WTC11 (cell line): ENCODE data around the gene CDK4. TPM values are rescaled to one million over a fixed set of nuclear protein-coding genes. Genes with fewer than 3 reads are reported as not detected.

Experiments
- ATAC-seq: fragments of 200-7000 bp; cut with Tn5 transposase; 2 replicates; pipeline ENCODE4 v1.10.0; 2021; ENCODE audit warnings: mild to moderate bottlenecking, moderate library complexity
- CTCF ChIA-PET: fragments of 300-600 bp; sonication (Branson Sonifier 250); formaldehyde crosslinking; loops from one replicate; lab custom pipeline; 2021; ENCODE audit warnings: antibody characterized with exemption; lab: Charles Lee
- POLR2A ChIA-PET: fragments of 350-600 bp; sonication (Branson Sonifier 250); formaldehyde crosslinking; loops from one replicate; lab custom pipeline; 2021; ENCODE audit warnings: antibody characterized with exemption; lab: Charles Lee
- DNase-seq: peaks from one replicate; pipeline ENCODE4 v3.0.0; 2021; ENCODE audit warnings: low spot score
- H3K27ac Mint-ChIP-seq: 2 replicates; pipeline ENCODE4 v1.8.0; 2021; ENCODE audit warnings: mixed read lengths
- H3K27me3 Mint-ChIP-seq: 2 replicates; pipeline ENCODE4 v1.8.0; 2021; ENCODE audit warnings: low read depth, mild to moderate bottlenecking, moderate library complexity, mixed read lengths
- H3K36me3 Mint-ChIP-seq: 2 replicates; pipeline ENCODE4 v1.8.0; 2021; ENCODE audit warnings: mixed read lengths
- H3K4me1 Mint-ChIP-seq: 2 replicates; pipeline ENCODE4 v1.8.0; 2022; ENCODE audit warnings: mixed read lengths
- H3K4me3 Mint-ChIP-seq: 2 replicates; pipeline ENCODE4 v1.8.0; 2021; ENCODE audit warnings: mild to moderate bottlenecking, moderate library complexity, mixed read lengths
- H3K9me3 Mint-ChIP-seq: 2 replicates; pipeline ENCODE4 v1.8.0; 2021; ENCODE audit warnings: mixed read lengths
- ATF1 ChIP-seq: sonication (generic); formaldehyde crosslinking; IDR thresholded peaks from 2 replicates; pipeline ENCODE4 v1.8.1; 2023; ENCODE audit warnings: mild to moderate bottlenecking, moderate library complexity, missing genetic modification reagents
- CREM ChIP-seq: sonication (generic); formaldehyde crosslinking; IDR thresholded peaks from 2 replicates; pipeline ENCODE4 v1.8.1; 2022; ENCODE audit warnings: mild to moderate bottlenecking, missing genetic modification reagents, moderate library complexity
- EMX1 ChIP-seq: fragments of 250-450 bp; sonication (Bioruptor Pico); IDR thresholded peaks from 2 replicates; pipeline ENCODE4 v1.8.0; 2021; ENCODE audit warnings: mild to moderate bottlenecking
- FOXK1 ChIP-seq: sonication (generic); formaldehyde crosslinking; IDR thresholded peaks from 2 replicates; pipeline ENCODE4 v1.8.0; 2022; ENCODE audit warnings: mild to moderate bottlenecking, moderate library complexity, missing genetic modification reagents
- GABPB1 ChIP-seq: sonication (generic); formaldehyde crosslinking; IDR thresholded peaks from 2 replicates; pipeline ENCODE4 v1.8.1; 2023; ENCODE audit warnings: mild to moderate bottlenecking, missing genetic modification reagents
- GTF2I ChIP-seq: fragments of 250-450 bp; sonication (Bioruptor Pico); conservative IDR thresholded peaks from 2 replicates; pipeline ENCODE4 v1.4.0; 2021; ENCODE audit warnings: mild to moderate bottlenecking
- JUN ChIP-seq: sonication (generic); formaldehyde crosslinking; IDR thresholded peaks from 2 replicates; pipeline ENCODE4 v1.8.0; 2023; ENCODE audit warnings: mild to moderate bottlenecking, missing genetic modification reagents
- RORB ChIP-seq: fragments of 250-450 bp; sonication (Bioruptor Pico); IDR thresholded peaks from 2 replicates; pipeline ENCODE4 v1.9.0; 2021; ENCODE audit warnings: mild to moderate bottlenecking
- SMAD3 ChIP-seq: sonication (generic); formaldehyde crosslinking; IDR thresholded peaks from 2 replicates; pipeline ENCODE4 v1.8.0; 2022; ENCODE audit warnings: missing genetic modification reagents, mild to moderate bottlenecking, borderline replicate concordance
- TEAD1 ChIP-seq: sonication (generic); formaldehyde crosslinking; IDR thresholded peaks from 2 replicates; pipeline ENCODE4 v1.8.0; 2022; ENCODE audit warnings: mild to moderate bottlenecking, missing genetic modification reagents
- TEAD4 ChIP-seq: sonication (generic); formaldehyde crosslinking; IDR thresholded peaks from 2 replicates; pipeline ENCODE4 v1.8.0; 2022; ENCODE audit warnings: mild to moderate bottlenecking, missing genetic modification reagents
- TP53 ChIP-seq: sonication (generic); formaldehyde crosslinking; IDR thresholded peaks from 2 replicates; pipeline ENCODE4 v1.8.1; 2023; ENCODE audit warnings: mild to moderate bottlenecking, missing genetic modification reagents
- ZNF219 ChIP-seq: sonication (generic); formaldehyde crosslinking; IDR thresholded peaks from 2 replicates; pipeline ENCODE4 v1.8.0; 2023; ENCODE audit warnings: missing genetic modification reagents, mild to moderate bottlenecking, borderline replicate concordance
- total RNA-seq: library from RNA; stranded (reverse); gene quantifications from 3 replicates; pipeline ENCODE4 v1.2.3, GENCODE V29; 2021
- TF ChIP-seq, protein P1 (sequence below): sonication (generic); formaldehyde crosslinking; IDR thresholded peaks from 2 replicates; pipeline ENCODE4 v1.8.0; 2022; ENCODE audit warnings: mild to moderate bottlenecking, missing genetic modification reagents
- TF ChIP-seq, protein P2 (sequence below): sonication (generic); formaldehyde crosslinking; IDR thresholded peaks from 2 replicates; pipeline ENCODE4 v1.8.1; 2022; ENCODE audit warnings: missing genetic modification reagents, borderline replicate concordance
- TF ChIP-seq, protein P3 (sequence below): sonication (generic); formaldehyde crosslinking; IDR thresholded peaks from 2 replicates; pipeline ENCODE4 v1.8.0; 2022; ENCODE audit warnings: mild to moderate bottlenecking, missing genetic modification reagents
- TF ChIP-seq, protein P4 (sequence below): sonication (generic); formaldehyde crosslinking; IDR thresholded peaks from 2 replicates; pipeline ENCODE4 v1.8.0; 2022; ENCODE audit warnings: mild to moderate bottlenecking, missing genetic modification reagents
- TF ChIP-seq, protein P5 (sequence below): sonication (generic); formaldehyde crosslinking; IDR thresholded peaks from 2 replicates; pipeline ENCODE4 v1.8.0; 2023; ENCODE audit warnings: missing genetic modification reagents

Gene CDK4
- total RNA-seq, 1 experiment from 2014 or later, result 152 TPM

DNA sequence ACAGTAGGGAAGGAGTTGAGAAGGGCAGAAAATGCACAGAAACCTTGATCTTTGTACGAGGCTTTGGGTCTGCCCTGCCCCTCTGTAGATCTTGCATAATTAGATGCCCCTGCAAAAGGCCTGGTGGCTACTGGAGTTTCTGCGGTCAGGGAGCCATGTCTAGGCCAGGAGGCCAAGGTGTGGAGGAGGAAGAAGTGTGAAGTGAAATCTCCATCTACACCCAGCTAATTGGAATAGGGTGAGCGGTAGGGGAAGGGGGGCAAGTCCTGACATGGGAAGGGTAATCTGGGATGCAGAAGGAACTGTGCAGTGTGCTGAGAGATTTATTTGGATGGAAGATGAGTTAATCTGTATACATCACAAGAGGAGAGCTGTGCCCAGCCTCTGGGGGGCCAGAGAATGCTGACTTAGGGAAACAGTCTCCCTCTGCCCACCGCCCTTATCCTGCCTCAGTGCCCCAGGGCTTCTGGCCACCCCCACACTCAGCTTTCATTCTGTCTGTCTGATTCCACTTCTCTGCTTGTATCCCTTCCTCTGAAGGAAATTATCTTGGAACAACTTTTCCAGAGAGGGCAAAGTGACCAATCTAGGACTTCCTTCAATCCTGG is 9.4 kb upstream of the CDK4 start:
- H3K9me3 Mint-ChIP-seq, result no peaks in the 10 kb centered on the region
- no peak overlapping the region for H3K27ac Mint-ChIP-seq
- CTCF ChIA-PET, result no interaction called here
- no peak overlapping the region for H3K4me3 Mint-ChIP-seq
- POLR2A ChIA-PET, result no interaction called here
- TF ChIP-seq RORB, result no peak
- no peak for TF ChIP-seq TP53
- TF ChIP-seq GTF2I (CRISPR knock-in tag), result no peak
- no peak for TF ChIP-seq ZNF219
- TF ChIP-seq EMX1 (CRISPR knock-in tag), result no peak
- no peak for TF ChIP-seq CREM
- TF ChIP-seq, protein P1, sequence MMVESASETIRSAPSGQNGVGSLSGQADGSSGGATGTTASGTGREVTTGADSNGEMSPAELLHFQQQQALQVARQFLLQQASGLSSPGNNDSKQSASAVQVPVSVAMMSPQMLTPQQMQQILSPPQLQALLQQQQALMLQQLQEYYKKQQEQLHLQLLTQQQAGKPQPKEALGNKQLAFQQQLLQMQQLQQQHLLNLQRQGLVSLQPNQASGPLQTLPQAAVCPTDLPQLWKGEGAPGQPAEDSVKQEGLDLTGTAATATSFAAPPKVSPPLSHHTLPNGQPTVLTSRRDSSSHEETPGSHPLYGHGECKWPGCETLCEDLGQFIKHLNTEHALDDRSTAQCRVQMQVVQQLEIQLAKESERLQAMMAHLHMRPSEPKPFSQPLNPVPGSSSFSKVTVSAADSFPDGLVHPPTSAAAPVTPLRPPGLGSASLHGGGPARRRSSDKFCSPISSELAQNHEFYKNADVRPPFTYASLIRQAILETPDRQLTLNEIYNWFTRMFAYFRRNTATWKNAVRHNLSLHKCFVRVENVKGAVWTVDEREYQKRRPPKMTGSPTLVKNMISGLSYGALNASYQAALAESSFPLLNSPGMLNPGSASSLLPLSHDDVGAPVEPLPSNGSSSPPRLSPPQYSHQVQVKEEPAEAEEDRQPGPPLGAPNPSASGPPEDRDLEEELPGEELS (CRISPR knock-in tag), result no peak
- no peaks in the 10 kb centered on the region for H3K36me3 Mint-ChIP-seq
- DNase-seq, result no peak
- H3K27me3 Mint-ChIP-seq, result peaks cover 99% of the 10 kb centered on the region
- ATAC-seq, result no peak
- H3K4me1 Mint-ChIP-seq, result peaks cover 31% of the 10 kb centered on the region

DNA sequence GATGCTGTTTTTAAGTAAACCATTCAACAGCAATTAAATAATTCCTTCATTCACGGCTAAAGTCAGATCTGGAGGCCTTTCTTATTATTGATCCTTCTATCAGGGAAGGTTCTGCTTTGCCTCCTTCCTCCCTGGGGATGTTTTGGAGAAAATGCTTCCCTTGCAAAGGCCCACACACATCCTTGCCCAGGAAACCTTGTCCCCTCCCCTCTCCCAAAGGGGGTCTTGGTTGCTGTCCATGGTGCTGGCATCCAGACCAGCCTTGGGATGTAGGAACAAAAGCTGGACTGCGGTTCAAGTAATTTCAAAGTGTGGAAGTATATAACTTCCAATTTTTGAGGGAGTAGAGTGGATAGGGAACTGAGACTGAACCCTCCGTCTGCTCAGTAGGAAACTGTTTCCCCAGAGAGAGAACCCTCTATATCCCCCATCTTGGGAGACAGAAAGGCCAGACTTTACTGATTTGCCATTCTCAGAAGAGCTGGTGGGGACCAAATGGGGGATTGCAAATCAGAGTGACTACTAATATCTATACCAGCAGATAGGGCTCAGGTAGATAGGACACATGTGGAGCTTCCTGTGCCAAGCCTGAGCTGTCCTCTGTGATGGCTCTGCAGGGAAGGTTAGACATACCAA is 8.4 kb upstream of the CDK4 start:
- Mint-ChIP-seq H3K27ac (no peak overlapping the region), H3K4me1 (peaks cover 31% of the 10 kb centered on the region), H3K9me3 (no peaks in the 10 kb centered on the region), H3K27me3 (peaks cover 98% of the 10 kb centered on the region), H3K36me3 (no peaks in the 10 kb centered on the region), H3K4me3 (no peak overlapping the region)
- CTCF ChIA-PET, result interaction anchor here (1.0 to 1.1 kb wide), 3 partner anchors 12 to 133 kb away, joined by 3 to 5 read pairs (median 4); partner anchors contain the start of genes EEF1AKMT3 and METTL1
- TF ChIP-seq, protein P2, sequence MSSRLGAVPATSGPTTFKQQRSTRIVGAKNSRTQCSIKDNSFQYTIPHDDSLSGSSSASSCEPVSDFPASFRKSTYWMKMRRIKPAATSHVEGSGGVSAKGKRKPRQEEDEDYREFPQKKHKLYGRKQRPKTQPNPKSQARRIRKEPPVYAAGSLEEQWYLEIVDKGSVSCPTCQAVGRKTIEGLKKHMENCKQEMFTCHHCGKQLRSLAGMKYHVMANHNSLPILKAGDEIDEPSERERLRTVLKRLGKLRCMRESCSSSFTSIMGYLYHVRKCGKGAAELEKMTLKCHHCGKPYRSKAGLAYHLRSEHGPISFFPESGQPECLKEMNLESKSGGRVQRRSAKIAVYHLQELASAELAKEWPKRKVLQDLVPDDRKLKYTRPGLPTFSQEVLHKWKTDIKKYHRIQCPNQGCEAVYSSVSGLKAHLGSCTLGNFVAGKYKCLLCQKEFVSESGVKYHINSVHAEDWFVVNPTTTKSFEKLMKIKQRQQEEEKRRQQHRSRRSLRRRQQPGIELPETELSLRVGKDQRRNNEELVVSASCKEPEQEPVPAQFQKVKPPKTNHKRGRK (CRISPR knock-in tag), result peak; percentile 19; the same call in 1 of the 2 replicates
- TF ChIP-seq, protein P3, sequence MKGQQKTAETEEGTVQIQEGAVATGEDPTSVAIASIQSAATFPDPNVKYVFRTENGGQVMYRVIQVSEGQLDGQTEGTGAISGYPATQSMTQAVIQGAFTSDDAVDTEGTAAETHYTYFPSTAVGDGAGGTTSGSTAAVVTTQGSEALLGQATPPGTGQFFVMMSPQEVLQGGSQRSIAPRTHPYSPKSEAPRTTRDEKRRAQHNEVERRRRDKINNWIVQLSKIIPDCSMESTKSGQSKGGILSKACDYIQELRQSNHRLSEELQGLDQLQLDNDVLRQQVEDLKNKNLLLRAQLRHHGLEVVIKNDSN (CRISPR knock-in tag), result no peak; the same call in 1 of the 2 replicates
- no peak for TF ChIP-seq JUN (CRISPR knock-in tag)
- 0 out of 2 replicates have a peak, but pooled peaks have one; percentile 46 for TF ChIP-seq SMAD3 (CRISPR knock-in tag)
- TF ChIP-seq FOXK1, result 0 out of 2 replicates have a peak, but pooled peaks have one; percentile 41
- TF ChIP-seq ATF1 (CRISPR knock-in tag), result no peak
- TF ChIP-seq, protein P4, sequence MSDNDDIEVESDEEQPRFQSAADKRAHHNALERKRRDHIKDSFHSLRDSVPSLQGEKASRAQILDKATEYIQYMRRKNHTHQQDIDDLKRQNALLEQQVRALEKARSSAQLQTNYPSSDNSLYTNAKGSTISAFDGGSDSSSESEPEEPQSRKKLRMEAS, result no peak
- TF ChIP-seq, protein P5, sequence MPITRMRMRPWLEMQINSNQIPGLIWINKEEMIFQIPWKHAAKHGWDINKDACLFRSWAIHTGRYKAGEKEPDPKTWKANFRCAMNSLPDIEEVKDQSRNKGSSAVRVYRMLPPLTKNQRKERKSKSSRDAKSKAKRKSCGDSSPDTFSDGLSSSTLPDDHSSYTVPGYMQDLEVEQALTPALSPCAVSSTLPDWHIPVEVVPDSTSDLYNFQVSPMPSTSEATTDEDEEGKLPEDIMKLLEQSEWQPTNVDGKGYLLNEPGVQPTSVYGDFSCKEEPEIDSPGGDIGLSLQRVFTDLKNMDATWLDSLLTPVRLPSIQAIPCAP (CRISPR knock-in tag), result 0 out of 2 replicates have a peak, but pooled peaks have one; percentile 59
- peak; percentile 54; the same call in 1 of the 2 replicates for TF ChIP-seq TEAD1 (CRISPR knock-in tag)
- TF ChIP-seq, protein P1 (CRISPR knock-in tag), result peak; percentile 70
- peak; percentile 64; the same call in 1 of the 2 replicates for TF ChIP-seq TEAD4
- no peak for TF ChIP-seq GABPB1 (CRISPR knock-in tag)
- DNase-seq (peak; percentile 69), ATAC-seq (no peak)
- POLR2A ChIA-PET, result interaction anchor here (1.0 to 1.4 kb wide), 2 partner anchors 12 to 16 kb away, joined by 3 read pairs; partner anchors contain the start of genes EEF1AKMT3 and TSPAN31
